ENCODE data around the gene ELANE.

- TF ChIP-seq, protein P1, sequence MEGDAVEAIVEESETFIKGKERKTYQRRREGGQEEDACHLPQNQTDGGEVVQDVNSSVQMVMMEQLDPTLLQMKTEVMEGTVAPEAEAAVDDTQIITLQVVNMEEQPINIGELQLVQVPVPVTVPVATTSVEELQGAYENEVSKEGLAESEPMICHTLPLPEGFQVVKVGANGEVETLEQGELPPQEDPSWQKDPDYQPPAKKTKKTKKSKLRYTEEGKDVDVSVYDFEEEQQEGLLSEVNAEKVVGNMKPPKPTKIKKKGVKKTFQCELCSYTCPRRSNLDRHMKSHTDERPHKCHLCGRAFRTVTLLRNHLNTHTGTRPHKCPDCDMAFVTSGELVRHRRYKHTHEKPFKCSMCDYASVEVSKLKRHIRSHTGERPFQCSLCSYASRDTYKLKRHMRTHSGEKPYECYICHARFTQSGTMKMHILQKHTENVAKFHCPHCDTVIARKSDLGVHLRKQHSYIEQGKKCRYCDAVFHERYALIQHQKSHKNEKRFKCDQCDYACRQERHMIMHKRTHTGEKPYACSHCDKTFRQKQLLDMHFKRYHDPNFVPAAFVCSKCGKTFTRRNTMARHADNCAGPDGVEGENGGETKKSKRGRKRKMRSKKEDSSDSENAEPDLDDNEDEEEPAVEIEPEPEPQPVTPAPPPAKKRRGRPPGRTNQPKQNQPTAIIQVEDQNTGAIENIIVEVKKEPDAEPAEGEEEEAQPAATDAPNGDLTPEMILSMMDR (IDR thresholded peaks at IDR 0.05): no peak
- no peak for TF ChIP-seq ZFX (IDR thresholded peaks at IDR 0.05; ENCODE audit: borderline replicate concordance)
Measured at GRCh38 chr19:883661-884211, 31.6 kb downstream of the ELANE start.

Data from 22Rv1 (cell line).